ENCODE data around the gene DCST2. TPM values are rescaled to one million over a fixed set of nuclear protein-coding genes. Genes with fewer than 3 reads are reported as not detected.

Gene DCST2
- total RNA-seq, 2 experiments from 2014 or later: 0.20 to 0.31 TPM

GRCh38 chr1:155015527-155016230 lies 17.9 kb downstream of the DCST2 start:
- Mint-ChIP-seq H3K36me3 (peaks cover 4% of the 10 kb centered on the region), H3K27me3 (peaks cover 6% of the 10 kb centered on the region), H3K27ac (no peak overlapping the region), H3K9me3 (no peaks in the 10 kb centered on the region), H3K4me3 (no peak overlapping the region), H3K4me1 (peaks cover 46% of the 10 kb centered on the region)
- DNase-seq: no peak

GRCh38 chr1:155014709-155015508 lies 18.7 kb downstream of the DCST2 start:
- H3K36me3 Mint-ChIP-seq: peaks cover 4% of the 10 kb centered on the region
- H3K9me3 Mint-ChIP-seq: no peaks in the 10 kb centered on the region
- H3K27ac Mint-ChIP-seq: no peak overlapping the region
- H3K4me3 Mint-ChIP-seq: no peak overlapping the region
- no peak for DNase-seq
- H3K4me1 Mint-ChIP-seq: peaks cover 54% of the 10 kb centered on the region
- H3K27me3 Mint-ChIP-seq: peaks cover 6% of the 10 kb centered on the region

GRCh38 chr1:155013632-155014031 lies 19.9 kb downstream of the DCST2 start:
- peaks cover 62% of the 10 kb centered on the region for H3K4me1 Mint-ChIP-seq
- peaks cover 6% of the 10 kb centered on the region for H3K27me3 Mint-ChIP-seq
- H3K9me3 Mint-ChIP-seq: no peaks in the 10 kb centered on the region
- H3K36me3 Mint-ChIP-seq: peaks cover 4% of the 10 kb centered on the region
- no peak overlapping the region for H3K27ac Mint-ChIP-seq
- DNase-seq: no peak
- H3K4me3 Mint-ChIP-seq: no peak overlapping the region

GRCh38 chr1:155012776-155013602 lies 20.6 kb downstream of the DCST2 start:
- Mint-ChIP-seq H3K27me3 (peaks cover 6% of the 10 kb centered on the region), H3K4me1 (peaks cover 66% of the 10 kb centered on the region), H3K9me3 (no peaks in the 10 kb centered on the region), H3K36me3 (peaks cover 4% of the 10 kb centered on the region), H3K4me3 (no peak overlapping the region), H3K27ac (no peak overlapping the region)
- no peak for DNase-seq

- Mint-ChIP-seq H3K27ac (no peak overlapping the region), H3K4me3 (no peak overlapping the region), H3K36me3 (peaks cover 4% of the 10 kb centered on the region), H3K4me1 (peaks cover 64% of the 10 kb centered on the region), H3K9me3 (no peaks in the 10 kb centered on the region), H3K27me3 (peaks cover 6% of the 10 kb centered on the region)
- no peak for DNase-seq
Measured at GRCh38 chr1:155012026-155012546, 21.5 kb downstream of the DCST2 start.

GRCh38 chr1:155011437-155012025 lies 22.1 kb downstream of the DCST2 start:
- H3K4me3 Mint-ChIP-seq: no peak overlapping the region
- peaks cover 4% of the 10 kb centered on the region for H3K36me3 Mint-ChIP-seq
- peaks cover 65% of the 10 kb centered on the region for H3K4me1 Mint-ChIP-seq
- H3K27me3 Mint-ChIP-seq: peaks cover 6% of the 10 kb centered on the region
- DNase-seq: no peak
- no peaks in the 10 kb centered on the region for H3K9me3 Mint-ChIP-seq
- H3K27ac Mint-ChIP-seq: no peak overlapping the region

- Mint-ChIP-seq H3K27ac (no peak overlapping the region), H3K36me3 (peaks cover 6% of the 10 kb centered on the region), H3K9me3 (no peaks in the 10 kb centered on the region), H3K4me3 (no peak overlapping the region), H3K27me3 (peaks cover 5% of the 10 kb centered on the region), H3K4me1 (peaks cover 65% of the 10 kb centered on the region)
- DNase-seq: no peak
Measured at GRCh38 chr1:155011004-155011416, 22.6 kb downstream of the DCST2 start.

- Mint-ChIP-seq H3K27ac (peak overlapping the region; percentile 36), H3K4me3 (peak overlapping the region; percentile 25), H3K36me3 (peaks cover 3% of the 10 kb centered on the region), H3K9me3 (no peaks in the 10 kb centered on the region), H3K4me1 (peaks cover 65% of the 10 kb centered on the region), H3K27me3 (no peaks in the 10 kb centered on the region)
- DNase-seq: no peak
Measured at GRCh38 chr1:155010211-155010918, 23.2 kb downstream of the DCST2 start.

GRCh38 chr1:155009742-155010141 lies 23.8 kb downstream of the DCST2 start:
- H3K9me3 Mint-ChIP-seq: no peaks in the 10 kb centered on the region
- H3K27me3 Mint-ChIP-seq: no peaks in the 10 kb centered on the region
- peaks cover 3% of the 10 kb centered on the region for H3K36me3 Mint-ChIP-seq
- peak overlapping the region; percentile 6 for H3K27ac Mint-ChIP-seq
- no peak for DNase-seq
- peaks cover 69% of the 10 kb centered on the region for H3K4me1 Mint-ChIP-seq
- H3K4me3 Mint-ChIP-seq: peak overlapping the region; percentile 25

GRCh38 chr1:155009221-155009711 lies 24.3 kb downstream of the DCST2 start:
- H3K27me3 Mint-ChIP-seq: no peaks in the 10 kb centered on the region
- H3K4me3 Mint-ChIP-seq: no peak overlapping the region
- no peaks in the 10 kb centered on the region for H3K9me3 Mint-ChIP-seq
- no peak for DNase-seq
- H3K4me1 Mint-ChIP-seq: peaks cover 72% of the 10 kb centered on the region
- peaks cover 3% of the 10 kb centered on the region for H3K36me3 Mint-ChIP-seq
- H3K27ac Mint-ChIP-seq: peak overlapping the region; percentile 6

GRCh38 chr1:155008015-155008941 lies 25.3 kb downstream of the DCST2 start:
- Mint-ChIP-seq H3K9me3 (no peaks in the 10 kb centered on the region), H3K36me3 (peaks cover 6% of the 10 kb centered on the region), H3K4me3 (no peak overlapping the region), H3K4me1 (peaks cover 71% of the 10 kb centered on the region), H3K27me3 (peaks cover 3% of the 10 kb centered on the region), H3K27ac (no peak overlapping the region)
- no peak for DNase-seq

- H3K27me3 Mint-ChIP-seq: peaks cover 3% of the 10 kb centered on the region
- peaks cover 61% of the 10 kb centered on the region for H3K4me1 Mint-ChIP-seq
- no peaks in the 10 kb centered on the region for H3K9me3 Mint-ChIP-seq
- H3K27ac Mint-ChIP-seq: no peak overlapping the region
- H3K36me3 Mint-ChIP-seq: peaks cover 6% of the 10 kb centered on the region
- no peak for DNase-seq
- no peak overlapping the region for H3K4me3 Mint-ChIP-seq
Measured at GRCh38 chr1:155007251-155007828, 26.2 kb downstream of the DCST2 start.

- peaks cover 3% of the 10 kb centered on the region for H3K27me3 Mint-ChIP-seq
- H3K27ac Mint-ChIP-seq: peak overlapping the region; percentile 96
- H3K4me1 Mint-ChIP-seq: peaks cover 57% of the 10 kb centered on the region
- peak; percentile 59 for DNase-seq
- peak overlapping the region; percentile 63 for H3K4me3 Mint-ChIP-seq
- peaks cover 6% of the 10 kb centered on the region for H3K36me3 Mint-ChIP-seq
- H3K9me3 Mint-ChIP-seq: no peaks in the 10 kb centered on the region
Measured at GRCh38 chr1:155006601-155007101, 26.9 kb downstream of the DCST2 start.
